H1 (cell line): ENCODE results near the gene LUC7L3. TPM values are rescaled to one million over a fixed set of nuclear protein-coding genes. Genes with fewer than 3 reads are reported as not detected.

ENCODE experiments used
- CTCF ChIA-PET: fragments of 300-600 bp; sonication (Branson Sonifier 250); formaldehyde crosslinking; loops from one replicate; lab custom pipeline; 2021; ENCODE audit not compliant: partially characterized antibody; lab: Charles Lee
- POLR2A ChIA-PET: fragments of 300-600 bp; sonication (Branson Sonifier 250); formaldehyde crosslinking; loops from one replicate; lab custom pipeline; 2021; ENCODE audit warnings: inconsistent platforms; ENCODE audit not compliant: partially characterized antibody; lab: Charles Lee
- DNase-seq, 2 experiments: peaks; one replicate each; pipeline versions ENCODE4 v3.0.0 to v3.0.0-alpha.2; 2010 to 2022; ENCODE audit warnings: low spot score in 2 of 2, low read depth in 1 of 2, mixed read lengths in 1 of 2
- FAIRE-seq: peaks from 2 replicates; lab custom pipeline; 2011; peaks lifted over from hg19 to GRCh38; lab: Jason Lieb, UNC
- H2AFZ ChIP-seq: 2 replicates; pipeline ENCODE4 v1.8.1; 2012; ENCODE audit warnings: low read length, inconsistent platforms
- H2AK5ac ChIP-seq: 2 replicates; pipeline ENCODE4 v1.6.1; 2013; ENCODE audit warnings: low read depth, low read length
- H2BK120ac ChIP-seq: replicated peaks from 2 replicates; pipeline ENCODE3; 2013; ENCODE audit warnings: low read depth, low read length, inconsistent platforms
- H2BK12ac ChIP-seq: 2 replicates; pipeline ENCODE4 v1.6.1; 2013; ENCODE audit warnings: low read depth, low read length
- H2BK15ac ChIP-seq: 2 replicates; pipeline ENCODE4 v1.6.1; 2013; ENCODE audit warnings: low read length
- H2BK20ac ChIP-seq: 2 replicates; pipeline ENCODE4 v1.6.1; 2013; ENCODE audit warnings: low read length
- H2BK5ac ChIP-seq: 2 replicates; pipeline ENCODE4 v1.6.1; 2013; ENCODE audit warnings: low read depth, low read length
- H3K14ac ChIP-seq: 2 replicates; pipeline ENCODE4 v1.6.1; 2013; ENCODE audit warnings: inconsistent platforms; ENCODE audit not compliant: insufficient read length
- H3K18ac ChIP-seq: 2 replicates; pipeline ENCODE4 v1.6.1; 2013; ENCODE audit warnings: low read length; ENCODE audit errors: extremely low read depth
- H3K23ac ChIP-seq: 2 replicates; pipeline ENCODE4 v1.6.1; 2013; ENCODE audit warnings: inconsistent platforms; ENCODE audit not compliant: insufficient read length
- H3K23me2 ChIP-seq: 2 replicates; pipeline ENCODE4 v1.6.1; 2013; ENCODE audit warnings: low read depth, low read length
- H3K27ac ChIP-seq: 2 replicates; pipeline ENCODE4 v1.6.1; 2011; ENCODE audit warnings: low read depth, low read length, inconsistent platforms
- H3K27me3 ChIP-seq, 4 experiments: replicated peaks in 1 of 4; 1 replicate in 1 of 4; 2 replicates in 3 of 4; pipeline versions ENCODE4 v1.6.1 to v1.8.1; 2011 to 2013; ENCODE audit warnings: low read length in 3 of 4, mild to moderate bottlenecking in 3 of 4, inconsistent platforms in 2 of 4, mixed read lengths in 2 of 4, moderate library complexity in 1 of 4; ENCODE audit not compliant: control insufficient read depth in 3 of 4, insufficient read depth in 3 of 4; ENCODE audit errors: extremely low read depth in 1 of 4
- H3K36me3 ChIP-seq, 4 experiments: 2 replicates each; pipeline versions ENCODE4 v1.6.1 to v1.8.1; 2011 to 2013; ENCODE audit warnings: mild to moderate bottlenecking in 4 of 4, low read length in 3 of 4, moderate library complexity in 2 of 4, control low read depth in 1 of 4, inconsistent platforms in 1 of 4; ENCODE audit not compliant: insufficient read depth in 4 of 4, control insufficient read depth in 2 of 4
- H3K4ac ChIP-seq: replicated peaks from 2 replicates; pipeline ENCODE3; 2013; ENCODE audit warnings: low read length, low read depth, mixed read lengths, inconsistent platforms; ENCODE audit not compliant: insufficient read length
- H3K4me1 ChIP-seq, 4 experiments: replicated peaks in 1 of 4; 1 replicate in 1 of 4; 2 replicates in 3 of 4; pipeline versions ENCODE4 v1.6.1 to v1.8.1; 2011 to 2013; ENCODE audit warnings: low read length in 3 of 4, inconsistent platforms in 2 of 4, mixed read lengths in 1 of 4; ENCODE audit not compliant: insufficient read depth in 4 of 4, control insufficient read depth in 3 of 4
- H3K4me2 ChIP-seq, 2 experiments: 2 replicates each; pipeline versions ENCODE4 v1.6.1 to v1.8.1; 2011 to 2013; ENCODE audit warnings: low read depth in 2 of 2, low read length in 2 of 2, control low read depth in 1 of 2, inconsistent platforms in 1 of 2, mild to moderate bottlenecking in 1 of 2; ENCODE audit not compliant: insufficient read depth in 1 of 2
- H3K4me3 ChIP-seq, 4 experiments: fragments of 200-600, 300-600 bp in 1 of 4; sonication (generic), shearing (Covaris generic), sonication (Bioruptor Twin) in 1 of 4; 2 replicates each; pipeline versions ENCODE4 v1.5.1 to v1.8.1; 2011 to 2016; ENCODE audit warnings: low read length in 4 of 4, low read depth in 3 of 4, control low read depth in 2 of 4, inconsistent platforms in 2 of 4, mild to moderate bottlenecking in 2 of 4, mixed read lengths in 1 of 4, moderate library complexity in 1 of 4; ENCODE audit not compliant: insufficient read depth in 2 of 4; ENCODE audit errors: extremely low read depth in 1 of 4
- H3K56ac ChIP-seq: replicated peaks from 2 replicates; pipeline ENCODE3; 2013; ENCODE audit warnings: low read depth, mild to moderate bottlenecking, mixed read lengths, low read length, inconsistent platforms; ENCODE audit not compliant: insufficient read length
- H3K79me1 ChIP-seq: 2 replicates; pipeline ENCODE4 v1.6.1; 2013; ENCODE audit warnings: low read depth, low read length, control low read depth
- H3K79me2 ChIP-seq, 2 experiments: 2 replicates each; pipeline versions ENCODE4 v1.6.1 to v1.8.1; 2012 to 2013; ENCODE audit warnings: low read length in 2 of 2, mild to moderate bottlenecking in 2 of 2, inconsistent platforms in 1 of 2; ENCODE audit not compliant: insufficient read depth in 2 of 2, control insufficient read depth in 1 of 2
- H3K9ac ChIP-seq, 4 experiments: replicated peaks in 1 of 4; 1 replicate in 1 of 4; 2 replicates in 3 of 4; pipeline versions ENCODE4 v1.6.1 to v1.8.1; 2011 to 2013; ENCODE audit warnings: low read depth in 3 of 4, low read length in 3 of 4, control low read depth in 2 of 4, mild to moderate bottlenecking in 2 of 4, moderate library complexity in 2 of 4, inconsistent platforms in 1 of 4; ENCODE audit errors: extremely low read depth in 1 of 4
- H3K9me3 ChIP-seq, 2 experiments: 2 replicates each; pipeline versions ENCODE4 v1.6.1 to v1.8.1; 2012 to 2013; ENCODE audit warnings: mild to moderate bottlenecking in 2 of 2, moderate library complexity in 2 of 2, control low read depth in 1 of 2, inconsistent platforms in 1 of 2, low read depth in 1 of 2, low read length in 1 of 2, mixed read lengths in 1 of 2; ENCODE audit not compliant: insufficient read depth in 2 of 2
- H4K20me1 ChIP-seq, 2 experiments: replicated peaks in 1 of 2; 2 replicates each; pipeline versions ENCODE3 to v1.8.1; 2011 to 2013; ENCODE audit warnings: inconsistent platforms in 2 of 2, low read length in 2 of 2, mild to moderate bottlenecking in 1 of 2; ENCODE audit not compliant: insufficient read depth in 2 of 2, control insufficient read depth in 1 of 2
- H4K5ac ChIP-seq: 2 replicates; pipeline ENCODE4 v1.6.1; 2013; ENCODE audit warnings: low read length, low read depth, mixed read lengths, inconsistent platforms; ENCODE audit not compliant: insufficient read length
- H4K8ac ChIP-seq: 2 replicates; pipeline ENCODE4 v1.8.0; 2013; ENCODE audit warnings: mild to moderate bottlenecking, moderate library complexity, low read length, inconsistent platforms; ENCODE audit not compliant: insufficient read depth; ENCODE audit errors: extremely low read depth
- H4K91ac ChIP-seq: replicated peaks from 2 replicates; pipeline ENCODE3; 2013; ENCODE audit warnings: low read length, mixed read lengths, inconsistent platforms; ENCODE audit not compliant: insufficient read length
- CREB1 ChIP-seq: IDR thresholded peaks from 2 replicates; pipeline ENCODE4 v1.6.1; 2012; ENCODE audit warnings: inconsistent platforms
- HDAC2 ChIP-seq, 2 experiments: fragments of 300-600 bp in 1 of 2; sonication (generic) in 1 of 2; IDR thresholded peaks; 2 replicates each; pipeline ENCODE4 v1.6.1; 2011 to 2012; ENCODE audit warnings: low read depth in 2 of 2, low read length in 2 of 2, mild to moderate bottlenecking in 2 of 2, moderate library complexity in 2 of 2, borderline replicate concordance in 1 of 2, inconsistent platforms in 1 of 2
- JUND ChIP-seq: IDR thresholded peaks from 2 replicates; pipeline ENCODE4 v1.6.1; 2011; ENCODE audit warnings: mild to moderate bottlenecking, improper control_type of control experiment, low read length
- NRF1 ChIP-seq: IDR thresholded peaks from 2 replicates; pipeline ENCODE4 v1.6.1; 2011; ENCODE audit warnings: mild to moderate bottlenecking, low read depth, low read length, improper control_type of control experiment
- RAD21 ChIP-seq, 2 experiments: IDR thresholded peaks in 1 of 2; conservative IDR thresholded peaks in 1 of 2; 2 replicates each; pipeline ENCODE4 v1.6.1; 2011; ENCODE audit warnings: low read depth in 2 of 2, low read length in 2 of 2, improper control_type of control experiment in 1 of 2, inconsistent platforms in 1 of 2, mild to moderate bottlenecking in 1 of 2, moderate library complexity in 1 of 2
- RXRA ChIP-seq: IDR thresholded peaks from 2 replicates; pipeline ENCODE4 v1.6.1; 2011; ENCODE audit warnings: low read depth, mild to moderate bottlenecking, low read length, moderate library complexity; ENCODE audit not compliant: insufficient read depth
- SP1 ChIP-seq: IDR thresholded peaks from 2 replicates; pipeline ENCODE4 v1.6.1; 2011; ENCODE audit warnings: low read depth, low read length
- SP2 ChIP-seq: IDR thresholded peaks from 2 replicates; pipeline ENCODE4 v1.6.1; 2012; ENCODE audit warnings: mild to moderate bottlenecking, low read length, inconsistent platforms
- USF2 ChIP-seq: IDR thresholded peaks from 2 replicates; pipeline ENCODE4 v1.6.1; 2011; ENCODE audit warnings: low read length, improper control_type of control experiment
- WGBS, 2 experiments: shearing (Covaris generic) in 1 of 2; methylation state at CpG; one replicate each; pipeline versions ENCODE4 v1.1.6 to v1.1.7; 2013 to 2015; ENCODE audit warnings: low lambda C conversion rate in 2 of 2, mixed read lengths in 2 of 2, inconsistent platforms in 1 of 2, low coverage in 1 of 2, missing lambda C conversion rate in 1 of 2; ENCODE audit not compliant: insufficient replicate concordance in 2 of 2, insufficient coverage in 1 of 2, insufficient read length in 1 of 2; ENCODE audit errors: extremely low coverage in 1 of 2, missing lambda C conversion rate in 1 of 2; 5-methylcytosine and 5-hydroxymethylcytosine counted together
- polyA plus RNA-seq, 7 experiments: library from polyadenylated mRNA; depleted of rRNA in 3 of 7; stranded (reverse) in 5 of 7; unstranded in 2 of 7; fragments of >200 nt in 5 of 7; fragments of 200-250 nt in 2 of 7; gene quantifications; 1 replicate in 5 of 7; 2 replicates in 1 of 7; 4 replicates in 1 of 7; pipeline versions ENCODE4 v1.2.1 to v1.2.3, GENCODE V29; 2011 to 2013; ENCODE audit warnings: missing spikeins in 2 of 7, mixed read lengths in 2 of 7
- total RNA-seq: library from RNA; stranded (reverse); fragmentation: NEBNext Ultra II Directional; extraction: Animal tissue kit (Norgen Biotek cat#: 25700); gene quantifications from 2 replicates; pipeline ENCODE4 v1.2.1, GENCODE V29; 2021

The LUC7L3 gene
- total and polyA plus RNA-seq, 2 of the 8 experiments (the other 6 are each of a cell fraction or from before 2014, with no cell fraction given): 102 to 126 TPM

- Histone ChIP-seq H3K23ac (no peak overlapping the region), H3K79me2 (no peaks in the 10 kb centered on the region), H2BK120ac (no peak overlapping the region), H2AK5ac (no peak overlapping the region), H3K4me1 (no peaks in the 10 kb centered on the region), H3K4ac (no peak overlapping the region), H2AFZ (no peak overlapping the region), H4K20me1 (no peaks in the 10 kb centered on the region), H3K9me3 (no peaks in the 10 kb centered on the region), H3K4me3 (no peak overlapping the region), H2BK5ac (no peak overlapping the region), H3K27me3 (no peaks in the 10 kb centered on the region), H2BK20ac (no peak overlapping the region), H3K23me2 (0 out of 2 replicates have a peak, but pooled peaks cover 2% of the 10 kb centered on the region), H3K14ac (no peak overlapping the region), H4K8ac (no peak overlapping the region), H2BK12ac (no peak overlapping the region), H4K5ac (no peak overlapping the region), H3K9ac (no peak overlapping the region), H3K56ac (no peak overlapping the region), H3K79me1 (no peaks in the 10 kb centered on the region), H3K27ac (no peak overlapping the region), H3K18ac (no peak overlapping the region), H2BK15ac (no peak overlapping the region), H4K91ac (no peak overlapping the region), H3K36me3 (no peaks in the 10 kb centered on the region), H3K4me2 (no peak overlapping the region)
- no peak for FAIRE-seq
- DNase-seq: no peak
- 84% methylated on average over 4 of the region's 4 CpGs; no CpG with 5 or more reads in 1 of the 2 experiments for WGBS, 2 experiments
- POLR2A ChIA-PET: interaction anchor here (1.3 to 1.4 kb wide), 2 partner anchors 87 kb away, joined by 3 to 5 read pairs; partner anchors contain the start of gene TOB1
- CTCF ChIA-PET: interaction anchor here (1.0 to 9.3 kb wide), 8 partner anchors 12 to 192 kb away, joined by 3 to 63 read pairs (median 4); no protein-coding TSS in a partner anchor
- TF ChIP-seq HDAC2 (IDR thresholded peaks at IDR 0.05; ENCODE audit: borderline replicate concordance in 1 of 2, low read depth in 2 of 2, low read length in 2 of 2) (no peak), RAD21 (IDR thresholded peaks at IDR 0.05 in 1 of 2, conservative IDR thresholded peaks at IDR 0.05 in 1 of 2; ENCODE audit: low read depth in 2 of 2, low read length in 2 of 2) (no peak), RXRA (no peak), SP1 (no peak), JUND (no peak), CREB1 (no peak), NRF1 (no peak), USF2 (no peak), SP2 (no peak)
These were observed 59.6 kb downstream of the LUC7L3 start for GRCh38 chr17:50778988-50779387.
